NCI-H1694 treated with DMSO at 0.1 percent for 48 hours (cell line): ENCODE measurements around the gene INTS15.
"Not testable (repeated sequence)": the region's sequence is repeated elsewhere in the genome, so short reads cannot be mapped to it uniquely, and the experiment has no call there.

Source experiments
- DNase-seq: peaks from one replicate; lab custom pipeline; 2025; lab: John Stamatoyannopoulos, UW

The INTS15 gene

DNA sequence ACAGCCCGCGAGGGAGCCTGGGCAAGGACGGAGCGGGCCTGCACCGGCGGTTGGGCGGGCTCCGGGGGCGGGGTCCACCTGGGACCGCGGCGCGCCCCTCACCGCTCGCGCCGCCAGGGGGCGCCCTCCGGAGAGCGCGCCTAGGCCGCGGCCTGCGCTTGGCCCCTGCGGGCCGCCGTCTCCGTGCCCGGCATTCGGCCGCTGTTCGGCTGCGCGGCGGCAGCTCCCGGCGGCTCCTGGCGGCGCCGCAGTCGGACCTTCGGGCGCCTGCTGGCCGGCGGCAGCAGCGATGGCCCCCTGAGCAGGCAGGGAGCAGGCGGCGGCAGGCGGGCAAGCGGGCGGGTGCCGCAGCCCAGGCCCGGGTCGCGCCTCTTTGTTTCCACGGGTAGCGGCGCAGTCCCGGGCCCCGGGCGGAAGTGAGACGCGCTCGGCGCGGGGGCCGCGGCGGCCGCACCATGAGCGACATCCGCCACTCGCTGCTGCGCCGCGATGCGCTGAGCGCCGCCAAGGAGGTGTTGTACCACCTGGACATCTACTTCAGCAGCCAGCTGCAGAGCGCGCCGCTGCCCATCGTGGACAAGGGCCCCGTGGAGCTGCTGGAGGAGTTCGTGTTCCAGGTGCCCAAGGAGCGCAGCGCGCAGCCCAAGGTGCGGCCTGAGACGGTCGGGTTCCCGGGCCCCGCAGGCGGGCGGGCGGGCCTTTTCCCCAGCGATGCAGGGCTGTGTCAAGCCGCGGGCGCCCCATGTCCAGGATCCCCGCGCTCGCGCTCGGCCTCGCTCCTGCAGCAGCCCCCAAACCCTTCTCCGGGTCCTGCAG, at the start of gene INTS15:
TSS of gene INTS15 (plus strand) at position 193 of the 816 bp plus-strand sequence. CDS start at position 456, 263 bp downstream.
- peak; percentile 45 for DNase-seq

DNA sequence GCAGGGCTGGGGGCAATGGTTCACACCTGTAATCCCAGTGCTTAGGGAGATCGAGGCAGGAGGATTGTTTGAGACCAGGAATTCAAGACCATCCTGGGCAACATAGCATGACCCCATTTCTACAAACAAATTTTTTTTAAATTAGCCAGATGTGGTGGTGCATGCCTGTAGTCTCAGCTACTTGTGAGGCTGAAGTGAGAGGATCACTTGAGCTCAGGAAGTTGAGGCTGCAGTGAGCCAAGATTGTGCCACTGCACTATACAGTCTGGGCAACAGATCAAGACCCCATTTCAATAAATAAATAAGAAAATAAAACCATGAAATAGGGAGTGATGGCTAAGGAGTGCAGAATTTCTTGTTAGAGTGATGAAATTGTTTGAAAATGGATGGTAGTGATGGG, 47.5 kb upstream of the INTS15 start:
- DNase-seq: no peak

DNA sequence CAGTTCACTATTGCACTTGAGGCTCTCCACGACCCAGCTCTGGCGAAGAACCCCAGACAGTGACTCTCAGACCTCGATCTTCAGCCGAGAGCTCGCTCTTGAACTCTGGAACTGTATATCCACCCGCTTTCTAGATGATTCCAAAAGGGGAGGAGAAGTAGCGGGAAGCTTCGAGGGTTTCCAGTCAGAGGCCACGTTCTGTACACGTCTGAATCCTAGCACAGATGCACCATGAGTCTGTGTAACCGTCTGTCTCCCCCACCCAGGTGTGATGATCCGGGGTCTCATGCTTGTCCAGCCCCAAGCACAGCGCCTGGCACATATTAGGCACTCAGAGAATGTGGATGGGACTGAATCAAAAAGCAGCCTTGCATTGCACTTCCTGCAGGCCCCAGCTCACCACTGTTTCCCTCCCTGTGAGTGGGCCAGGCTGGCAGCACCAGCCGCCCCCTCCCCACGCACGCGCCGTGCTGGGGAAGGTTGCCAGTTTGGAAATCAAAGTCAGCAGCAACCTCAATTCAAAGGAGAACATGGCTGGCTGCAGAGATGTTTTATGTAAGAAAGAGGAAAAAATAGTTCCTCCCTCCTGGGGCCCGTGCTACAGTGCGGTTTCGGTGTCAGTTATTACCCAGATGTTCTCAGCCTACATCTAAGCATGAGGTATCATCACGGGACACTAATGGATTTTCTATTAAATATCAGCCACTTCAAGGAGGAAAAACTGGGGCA, 44.3 kb upstream of the INTS15 start:
- no peak for DNase-seq

DNA sequence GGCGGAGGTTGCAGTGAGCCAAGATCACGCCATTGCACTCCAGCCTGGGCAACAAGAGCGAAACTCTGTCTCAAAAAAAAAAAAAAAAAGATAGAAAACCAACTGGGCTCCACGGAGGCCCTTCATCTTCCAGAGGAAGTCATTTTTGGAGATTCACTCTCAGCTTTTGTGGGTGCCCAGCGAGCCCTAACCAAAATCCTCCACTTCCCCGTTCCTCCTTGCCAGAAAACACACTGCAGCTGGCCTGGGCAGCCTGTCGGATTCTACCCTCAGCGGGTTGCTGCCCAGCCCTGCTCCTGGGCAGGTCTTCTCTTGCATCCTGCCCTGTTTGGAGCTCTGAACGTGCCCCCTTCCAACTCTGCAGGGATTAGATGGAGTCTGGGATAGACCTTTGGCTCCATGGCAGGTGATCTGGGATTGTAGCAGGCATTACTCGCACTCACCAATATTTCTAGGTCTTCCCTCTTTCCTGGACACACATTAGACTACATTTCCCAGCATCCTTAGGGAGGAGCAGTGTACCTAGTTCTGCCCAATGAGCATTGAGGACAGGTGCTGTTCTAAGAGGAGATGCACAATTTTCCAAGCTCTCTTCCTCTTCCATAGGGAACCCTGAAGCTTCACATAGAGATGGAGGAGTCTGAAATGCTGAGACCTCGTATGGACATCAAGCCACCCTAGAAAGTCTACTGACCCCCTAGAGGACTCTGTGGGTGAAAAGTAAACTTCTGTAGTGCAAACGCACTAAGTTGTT, 43.1 kb upstream of the INTS15 start:
- no peak for DNase-seq

DNA sequence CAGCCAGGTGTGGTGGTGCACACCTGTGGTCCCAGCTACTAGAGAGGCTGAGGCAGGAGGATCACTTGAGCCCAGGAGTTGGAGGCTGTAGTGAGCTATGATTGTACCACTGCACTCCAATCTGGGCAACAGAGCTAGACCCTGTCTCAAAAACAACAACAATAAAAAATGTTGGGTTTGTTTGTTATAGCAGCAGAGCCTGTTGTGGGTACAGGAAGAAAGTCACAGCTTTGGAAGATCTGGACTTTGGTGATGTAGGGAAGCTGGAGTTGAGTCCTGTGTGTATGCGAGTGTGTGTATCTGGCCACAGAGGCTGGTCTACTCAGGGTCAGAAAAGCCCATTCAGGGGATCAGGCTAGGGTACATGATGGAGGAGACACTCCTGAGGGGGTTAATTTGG, 42.4 kb upstream of the INTS15 start:
- no peak for DNase-seq

DNA sequence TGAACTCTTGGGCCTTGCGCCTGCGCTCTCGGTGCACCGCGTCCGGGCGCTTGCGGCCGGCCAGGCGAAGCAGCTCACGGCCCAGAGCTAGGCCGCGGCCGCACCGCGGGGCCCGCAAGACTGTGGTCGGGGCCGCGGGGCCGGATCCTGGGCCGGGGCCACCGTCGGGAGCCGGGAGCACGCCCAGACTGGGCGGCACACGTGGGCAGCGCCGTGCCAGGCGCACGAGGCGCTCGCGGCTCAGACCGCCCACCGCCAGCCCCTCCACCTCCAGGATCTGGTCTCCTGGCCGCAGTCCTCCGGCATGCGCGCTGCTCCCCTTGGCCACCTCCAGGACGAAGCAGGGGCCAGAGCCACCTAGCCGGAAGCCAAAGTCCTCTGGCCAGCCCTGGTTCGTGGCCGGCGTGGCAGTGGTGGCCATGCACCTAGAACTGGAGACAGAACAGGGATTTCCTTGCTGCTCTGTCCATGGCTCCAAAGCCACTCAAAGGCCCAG, 38.8 kb upstream of the INTS15 start, which contains the start of gene GRID2IP:
TSS of gene GRID2IP (minus strand) at position 446 of the 496 bp plus-strand sequence. CDS start at position 421, 25 bp downstream.
- no peak for DNase-seq

DNA sequence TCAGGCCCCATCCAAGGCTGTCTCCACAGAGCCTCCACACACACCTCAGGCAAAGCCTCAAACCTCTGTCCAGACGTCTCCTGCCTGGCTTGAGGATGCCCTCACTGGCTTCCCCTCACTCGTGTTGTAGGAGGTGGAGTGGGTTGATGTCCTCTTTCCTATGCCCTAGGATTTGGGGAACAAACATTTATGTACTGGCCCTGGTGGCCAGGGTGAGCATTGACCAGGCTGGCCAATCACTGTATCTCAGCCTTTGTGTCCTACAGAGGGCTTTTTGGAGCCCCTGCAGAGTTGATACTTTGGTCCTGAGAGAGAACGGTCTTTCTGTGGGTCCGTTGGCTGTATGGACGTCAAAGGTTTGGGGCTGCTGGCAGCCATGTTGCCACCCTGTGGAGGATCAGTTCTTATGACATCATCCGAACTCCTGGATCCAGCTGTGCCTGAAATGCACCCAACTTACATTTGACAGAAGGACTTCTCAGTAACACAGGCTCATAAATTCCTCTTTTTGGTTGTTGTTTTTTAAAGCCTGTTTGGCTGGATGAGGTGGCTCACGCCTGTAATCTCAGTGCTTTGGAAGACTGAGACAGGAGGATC, 36.3 kb upstream of the INTS15 start:
- DNase-seq: no peak

DNA sequence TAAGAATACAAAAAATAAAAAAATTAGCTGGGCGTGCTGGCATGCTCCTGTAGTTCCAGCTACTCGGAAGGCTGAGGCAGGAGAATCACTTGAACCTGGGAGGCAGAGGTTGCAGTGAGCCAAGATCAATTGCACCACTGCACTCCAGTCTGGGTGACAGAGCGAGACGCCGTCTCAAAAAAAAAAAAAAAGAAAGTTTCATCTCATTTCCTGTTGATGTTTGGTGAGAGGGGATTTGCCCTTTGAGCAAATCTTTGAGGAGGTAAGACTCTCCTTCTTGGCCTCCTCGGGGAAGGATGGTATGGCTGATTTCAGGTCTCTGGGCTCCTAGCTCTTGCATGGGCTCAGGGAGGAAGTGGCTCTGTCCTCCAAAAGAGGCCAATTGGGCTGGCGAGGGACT, 35.0 kb upstream of the INTS15 start:
- DNase-seq: no peak

DNA sequence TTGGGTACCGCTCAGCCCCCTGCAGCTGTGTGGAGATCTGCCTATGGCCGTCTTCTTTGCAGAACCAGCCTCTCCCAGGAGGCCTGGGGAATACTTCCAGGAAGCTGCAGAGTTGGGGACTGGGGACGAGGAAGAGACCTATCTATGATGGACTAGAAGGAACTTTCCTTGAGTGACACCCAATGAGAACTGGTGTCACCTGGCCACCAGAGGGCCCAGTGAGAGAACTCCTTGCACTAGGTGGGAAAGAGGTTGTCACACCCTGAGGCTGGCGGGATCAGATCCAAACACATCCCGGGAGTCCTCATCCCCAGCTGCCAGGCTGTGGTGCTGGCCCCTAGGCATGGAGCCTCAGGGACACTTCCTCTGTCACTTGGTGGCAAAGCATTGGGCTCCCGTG, 33.6 kb upstream of the INTS15 start:
- no peak for DNase-seq

DNA sequence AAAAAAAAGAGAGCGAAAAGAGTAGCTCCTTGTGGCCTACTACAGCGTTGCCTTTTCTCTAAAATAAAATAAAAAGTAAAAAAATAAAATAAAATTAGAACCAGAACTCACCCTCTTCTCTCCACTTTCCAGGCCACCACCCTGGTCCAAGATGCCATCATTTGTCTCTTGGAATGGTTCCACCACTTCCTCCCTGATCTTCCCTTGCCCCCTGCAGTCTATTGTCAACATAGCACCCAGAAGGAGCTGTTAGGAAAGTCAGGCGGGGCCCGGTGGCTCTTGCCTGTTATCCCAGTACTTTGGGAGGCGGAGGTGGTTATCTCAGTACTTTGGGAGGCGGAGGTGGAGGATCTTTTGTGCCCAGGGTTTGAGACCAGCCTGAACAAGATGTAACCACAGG, 31.0 kb upstream of the INTS15 start:
- DNase-seq: peak; percentile 52

DNA sequence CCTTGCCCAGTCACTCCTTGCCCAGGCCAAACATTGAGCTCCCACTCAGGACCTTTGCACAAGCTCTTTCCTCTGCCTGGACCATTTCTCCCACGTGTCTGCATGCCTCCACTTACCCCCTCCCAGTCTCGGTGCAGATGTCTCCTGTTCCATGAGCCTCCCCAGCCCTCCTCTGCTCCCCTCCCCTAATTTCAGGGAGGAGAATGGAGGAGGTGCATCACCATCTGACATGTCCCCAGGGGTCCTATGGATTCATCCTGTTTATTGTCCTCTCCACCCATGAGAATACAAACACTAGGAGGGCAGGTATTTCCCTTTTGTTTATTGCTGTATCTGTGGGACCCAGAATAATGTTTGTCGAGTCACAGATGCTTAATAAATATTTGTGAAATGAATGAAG, 29.9 kb upstream of the INTS15 start:
- DNase-seq: no peak

DNA sequence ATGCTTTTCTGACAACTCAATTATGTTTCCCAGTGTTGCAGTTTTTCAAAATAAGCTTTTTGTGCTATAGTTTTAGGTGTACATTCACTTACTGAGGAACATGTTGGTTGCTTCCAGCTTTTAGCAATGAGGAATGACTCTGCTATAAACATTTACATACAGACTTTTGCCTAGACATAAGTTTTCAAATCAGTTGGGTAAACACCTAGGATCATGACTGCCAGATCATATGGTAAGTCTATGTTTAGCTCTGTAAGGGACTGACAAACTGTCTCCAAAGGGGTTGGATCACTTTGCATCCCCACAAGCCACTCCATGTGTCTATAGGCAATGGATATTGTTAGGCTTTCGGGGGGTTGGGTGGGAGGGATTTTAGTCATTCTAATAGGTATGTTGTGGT, 27.7 kb upstream of the INTS15 start:
- DNase-seq: no peak

DNA sequence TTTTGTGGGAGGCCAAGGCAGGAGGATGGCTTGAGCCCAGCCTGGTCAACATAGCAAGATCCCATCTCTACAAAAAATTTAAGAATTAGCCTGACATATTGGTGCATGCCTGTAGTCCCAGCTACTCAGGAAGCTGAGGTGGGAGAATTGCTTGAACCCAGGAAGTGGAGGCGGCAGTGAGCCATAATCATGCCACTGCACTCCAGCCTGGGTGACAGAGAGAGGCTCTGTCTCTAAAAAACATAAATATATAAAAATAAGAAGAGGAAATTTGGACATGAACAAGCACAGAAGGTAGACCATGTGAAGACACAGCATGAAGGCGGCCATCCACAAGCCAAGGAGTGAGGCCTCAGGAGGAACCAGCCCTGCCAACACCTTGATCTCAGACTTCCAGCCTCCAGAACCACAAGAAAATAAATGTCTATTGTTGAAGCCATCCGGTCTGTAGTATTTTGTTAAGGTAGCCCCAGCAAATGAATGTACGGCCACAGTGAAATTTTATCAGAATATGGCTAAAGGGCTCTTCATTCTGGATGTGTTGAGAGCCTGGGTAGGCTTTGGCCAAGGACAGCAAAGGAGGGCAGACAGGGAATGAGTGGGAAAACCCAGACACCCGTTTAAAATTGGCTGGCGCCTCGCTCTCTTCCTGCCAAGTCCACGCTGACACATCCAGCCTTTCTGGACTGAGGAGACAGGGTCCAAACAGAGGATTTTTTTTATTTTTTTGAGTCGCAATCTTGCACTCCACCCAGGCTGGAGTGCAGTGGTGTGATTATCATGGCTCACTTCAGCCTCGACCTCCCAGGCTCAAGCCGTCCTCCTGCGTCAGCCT, 25.7 kb upstream of the INTS15 start:
- DNase-seq: no peak

DNA sequence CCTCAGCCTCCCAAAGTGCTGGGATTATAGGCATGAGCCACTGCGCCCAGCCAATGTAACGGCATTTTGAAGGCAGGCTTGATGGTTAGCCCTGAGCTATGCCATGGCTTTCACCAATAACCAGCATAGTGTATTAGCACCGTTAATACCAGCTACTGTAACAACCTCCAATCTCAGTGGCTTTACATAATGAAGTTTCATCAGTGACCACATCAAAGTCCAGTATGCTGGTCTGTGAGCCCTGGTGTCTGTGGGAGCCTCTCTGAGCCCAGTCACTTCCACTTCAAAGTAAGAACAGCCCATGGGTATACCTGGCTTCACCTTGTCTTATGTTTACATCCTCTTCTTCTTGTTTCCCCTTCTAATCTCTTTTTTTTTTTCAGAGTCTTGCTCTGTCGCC, 24.2 kb upstream of the INTS15 start:
- DNase-seq: no peak

DNA sequence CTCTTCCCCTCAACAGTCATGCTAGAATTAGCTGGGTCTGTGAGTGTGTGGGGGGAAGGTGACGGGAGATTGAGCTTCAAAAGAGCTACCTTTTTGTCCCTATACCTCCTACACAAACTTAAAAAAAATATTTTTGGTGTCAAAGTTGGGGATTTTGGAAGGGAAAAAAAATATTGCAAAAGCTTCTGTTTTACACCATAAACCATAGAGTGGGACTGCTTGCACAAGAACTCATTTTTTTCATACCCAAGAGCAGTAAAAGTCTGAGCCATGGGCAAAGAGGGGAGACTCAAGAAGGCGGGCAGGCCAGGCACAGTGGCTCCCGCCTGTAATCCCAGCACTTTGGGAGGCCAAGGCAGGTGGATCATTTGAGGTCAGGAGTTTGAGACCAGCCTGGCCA, 21.9 kb upstream of the INTS15 start:
- DNase-seq: no peak

DNA sequence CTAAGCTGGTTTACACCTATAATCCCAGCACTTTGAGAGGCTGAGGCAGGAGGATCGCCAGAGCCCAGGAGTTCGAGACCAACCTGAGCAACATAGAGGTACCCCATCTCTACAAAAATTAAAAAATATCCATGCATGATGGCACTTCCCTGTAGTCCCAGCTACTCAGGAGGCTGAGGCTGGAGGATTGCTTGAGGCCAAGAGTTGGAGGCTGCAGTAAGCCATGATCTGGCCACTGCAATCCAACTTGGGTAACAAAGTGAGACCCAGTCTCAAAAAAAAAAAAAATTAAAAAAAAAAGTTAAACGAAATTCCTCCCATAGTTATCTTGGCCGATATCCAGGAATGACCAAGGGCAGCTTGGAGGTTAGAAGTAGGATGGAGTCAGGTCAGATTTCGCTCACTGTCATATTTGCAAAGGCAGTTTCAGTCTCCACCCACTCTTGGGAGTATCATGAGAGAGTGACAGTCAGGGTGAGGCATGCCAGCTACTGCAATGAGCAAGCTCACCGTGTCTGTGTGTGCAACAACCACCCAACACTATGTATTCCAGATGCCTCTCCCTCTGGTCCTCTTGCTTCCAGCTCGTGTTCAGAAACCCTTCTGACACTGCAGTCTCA, 18.6 kb upstream of the INTS15 start:
- DNase-seq: no peak

DNA sequence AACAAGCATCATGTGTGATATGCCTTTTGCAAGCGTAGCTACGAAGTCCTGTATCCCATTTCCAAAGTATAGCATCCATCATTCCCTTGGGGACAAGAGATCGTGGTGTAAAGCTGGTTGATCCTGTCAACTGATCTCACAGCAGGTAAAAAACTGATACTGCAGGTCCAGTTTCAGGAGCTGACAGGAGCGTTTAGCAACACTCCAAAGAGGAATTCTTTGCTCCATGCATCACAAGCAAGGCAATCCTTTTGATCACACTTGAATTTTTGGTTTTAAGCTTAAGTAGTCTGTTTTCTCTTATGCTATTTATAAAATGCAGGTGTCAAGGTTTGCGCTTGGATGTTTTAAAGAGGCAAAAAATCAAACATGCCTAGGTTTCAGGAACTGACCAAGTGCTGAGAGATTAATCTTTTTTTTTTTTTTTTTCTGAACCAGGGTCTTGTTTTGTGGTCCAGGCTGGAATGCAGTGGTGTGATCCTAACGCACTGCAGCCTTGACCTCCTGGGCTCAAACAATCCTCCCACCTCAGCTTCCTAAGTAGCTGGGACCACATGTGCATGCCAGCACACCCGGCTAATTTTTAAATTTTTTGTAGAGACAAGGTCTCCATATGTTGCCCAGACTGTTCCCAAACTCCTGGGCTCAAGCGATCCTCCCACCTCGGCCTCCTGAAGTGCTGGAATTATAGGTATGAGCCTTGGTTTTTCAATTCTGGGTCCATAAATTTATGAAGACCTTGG, 14.4 kb upstream of the INTS15 start:
- no peak for DNase-seq

DNA sequence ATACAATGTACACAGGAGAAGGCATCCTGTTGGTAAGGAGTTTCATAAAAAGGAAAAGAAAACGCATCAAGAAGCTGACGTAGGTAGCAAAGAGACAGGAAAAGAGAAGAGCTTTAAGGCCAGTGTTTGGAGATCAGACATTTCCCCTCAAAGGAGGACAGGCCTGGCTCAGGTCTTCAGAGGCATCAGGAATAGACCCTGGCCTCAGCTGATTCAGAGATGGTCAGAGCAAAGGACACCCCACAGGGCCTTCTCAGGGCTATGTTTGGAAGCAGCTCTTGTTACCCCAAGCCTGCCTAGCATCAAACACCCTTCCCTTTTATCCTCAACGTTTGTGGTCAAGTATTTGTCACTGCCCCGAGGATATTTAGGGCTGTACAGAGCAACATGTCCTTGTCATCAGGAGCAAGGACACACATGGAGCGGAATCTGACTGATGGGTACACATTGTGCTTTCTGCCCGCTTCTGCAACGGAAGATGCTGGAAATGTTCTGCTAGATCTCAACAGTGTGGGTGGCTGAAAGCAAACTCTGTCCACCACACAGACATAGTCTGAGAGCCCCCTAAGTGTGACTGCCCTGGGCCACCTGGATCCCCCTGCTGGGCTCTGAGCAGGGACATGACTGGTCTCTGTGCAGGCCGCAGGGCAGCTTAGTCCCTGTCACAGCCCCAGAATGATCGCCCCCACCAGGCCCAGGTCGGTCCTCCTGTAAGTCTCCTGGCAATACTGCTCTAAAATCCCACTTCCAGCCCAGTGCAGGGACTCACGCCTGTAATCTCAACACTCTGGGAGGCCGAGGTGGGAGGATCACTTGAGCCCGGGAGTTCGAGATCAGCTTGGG, 13.6 kb upstream of the INTS15 start:
- DNase-seq: no peak

DNA sequence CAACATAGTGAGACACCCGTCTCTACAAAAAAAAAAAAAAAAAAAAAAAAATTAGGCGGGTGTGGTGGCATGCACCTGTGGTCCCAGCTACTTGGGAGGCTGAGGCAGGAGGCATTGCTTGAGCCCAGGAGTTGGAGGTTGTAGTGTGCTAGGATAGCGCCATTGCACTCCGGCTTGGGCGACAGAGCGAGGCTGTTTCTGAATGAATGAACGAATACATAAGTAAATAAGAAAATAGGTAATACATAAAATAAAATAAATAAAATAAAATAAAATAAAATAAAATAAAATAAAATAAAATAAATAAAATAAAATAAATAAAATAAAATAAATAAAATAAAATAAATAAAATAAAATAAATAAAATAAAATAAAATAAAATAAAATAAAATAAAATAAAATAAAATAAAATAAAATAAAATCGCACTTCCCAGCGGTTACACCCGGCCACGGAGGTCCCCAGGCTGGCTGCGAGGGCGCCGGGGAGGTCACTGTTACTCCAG, 12.9 kb upstream of the INTS15 start:
- DNase-seq: not testable (repeated sequence)
